ENCODE results near the gene SCYL1. TPM values are rescaled to one million over a fixed set of nuclear protein-coding genes. Genes with fewer than 3 reads are reported as not detected.

The SCYL1 gene
- total RNA-seq, 6 donors from 2014 or later, result 64.0 to 120 (median 88.8) TPM

- Histone ChIP-seq H3K36me3 (no peaks in the 10 kb centered on the region), H3K4me1 (peaks cover 90 to 97% (median 92%) of the 10 kb centered on the region in 4 donors), H3K27me3 (no peaks in the 10 kb centered on the region), H3K4me3 (no peak overlapping the region), H3K9me3 (no peaks in the 10 kb centered on the region), H3K27ac (peak overlapping the region; percentile 90 to 99 (median 96))
- no peak for TF ChIP-seq EP300 (IDR thresholded peaks at IDR 0.05)
- no peak for TF ChIP-seq POLR2AphosphoS5 (IDR thresholded peaks at IDR 0.05)
- TF ChIP-seq CTCF (IDR thresholded peaks at IDR 0.05), result no peak
- TF ChIP-seq POLR2A (IDR thresholded peaks at IDR 0.05), result no peak
- no peak for DNase-seq
- WGBS, 2 donors, result 72 to 76% methylated on average over 3 of the region's 3 CpGs
- no peak for ATAC-seq (ENCODE audit: low FRiP score in 2 of 2)
Observed at GRCh38 chr11:65491163-65491465, 33.8 kb upstream of the SCYL1 start.

GRCh38 chr11:65491614-65492386 lies 33.1 kb upstream of the SCYL1 start:
- TF ChIP-seq POLR2A (IDR thresholded peaks at IDR 0.05), result peak in 2 of 4 donors; percentile 40 to 71
- peak in 2 of 4 donors; percentile 44 to 60 for TF ChIP-seq EP300 (IDR thresholded peaks at IDR 0.05)
- TF ChIP-seq CTCF (IDR thresholded peaks at IDR 0.05), result peak in 2 of 6 experiments; percentile 4 to 12
- TF ChIP-seq POLR2AphosphoS5 (IDR thresholded peaks at IDR 0.05), result peak; percentile 39 to 91
- 35 to 41% methylated on average over 14 to 17 of the region's 17 CpGs for WGBS, 2 donors
- Histone ChIP-seq H3K4me3 (no peak overlapping the region), H3K27me3 (no peaks in the 10 kb centered on the region), H3K4me1 (peaks cover 93 to 100% (median 95%) of the 10 kb centered on the region in 4 donors), H3K36me3 (no peaks in the 10 kb centered on the region), H3K27ac (peak overlapping the region; percentile 90 to 99 (median 96)), H3K9me3 (no peaks in the 10 kb centered on the region)
- ATAC-seq (ENCODE audit: low FRiP score in 2 of 2), result peak; percentile 56 to 67
- peak in 1 of 2 donors; percentile 97 for DNase-seq

- Histone ChIP-seq H3K27ac (peak overlapping the region; percentile 90 to 99 (median 96)), H3K9me3 (no peaks in the 10 kb centered on the region), H3K4me1 (peaks cover 92 to 98% (median 93%) of the 10 kb centered on the region in 4 donors), H3K4me3 (no peak overlapping the region), H3K27me3 (no peaks in the 10 kb centered on the region), H3K36me3 (no peaks in the 10 kb centered on the region)
- ATAC-seq (ENCODE audit: low FRiP score in 2 of 2) (no peak), DNase-seq (no peak)
- TF ChIP-seq POLR2AphosphoS5 (IDR thresholded peaks at IDR 0.05) (no peak), EP300 (IDR thresholded peaks at IDR 0.05) (no peak), CTCF (IDR thresholded peaks at IDR 0.05) (no peak), POLR2A (IDR thresholded peaks at IDR 0.05) (no peak)
- 48 to 75% methylated on average over 4 of the region's 4 CpGs for WGBS, 2 donors
Observed at GRCh38 chr11:65492387-65492636, 32.6 kb upstream of the SCYL1 start.

- WGBS, 2 donors, result 29 to 42% methylated on average over 6 of the region's 6 CpGs
- Histone ChIP-seq H3K36me3 (no peaks in the 10 kb centered on the region), H3K4me1 (peaks cover 90 to 93% (median 91%) of the 10 kb centered on the region in 4 donors), H3K27ac (peak overlapping the region; percentile 90 to 99 (median 96)), H3K4me3 (no peak overlapping the region), H3K27me3 (no peaks in the 10 kb centered on the region), H3K9me3 (no peaks in the 10 kb centered on the region)
- TF ChIP-seq CTCF (IDR thresholded peaks at IDR 0.05) (no peak), EP300 (IDR thresholded peaks at IDR 0.05) (peak in 3 of 4 donors; percentile 1 to 70 (median 41)), POLR2A (IDR thresholded peaks at IDR 0.05) (peak in 1 of 4 donors; percentile 69), POLR2AphosphoS5 (IDR thresholded peaks at IDR 0.05) (peak; percentile 87 to 91)
- ATAC-seq (ENCODE audit: low FRiP score in 2 of 2) (peak; percentile 9 to 66), DNase-seq (peak in 1 of 2 donors; percentile 92)
Observed at GRCh38 chr11:65492637-65493366, 32.1 kb upstream of the SCYL1 start.
